ENCODE results near the gene TRIM16.
"Not testable (repeated sequence)": the region's sequence is repeated elsewhere in the genome, so short reads cannot be mapped to it uniquely, and the experiment has no call there.

TRIM16 gene

GRCh38 chr17:15657868-15658267, 26.2 kb downstream of the TRIM16 start:
- FAIRE-seq: no peak

GRCh38 chr17:15654886-15655561, 29.1 kb downstream of the TRIM16 start:
- FAIRE-seq: no peak

GRCh38 chr17:15654401-15654800, 29.7 kb downstream of the TRIM16 start:
- not testable (repeated sequence) for FAIRE-seq

GRCh38 chr17:15652960-15653359, 31.2 kb downstream of the TRIM16 start:
- FAIRE-seq: no peak

- no peak for FAIRE-seq
These were observed 32.5 kb downstream of the TRIM16 start for GRCh38 chr17:15651583-15652110.

GRCh38 chr17:15650741-15651582, 33.1 kb downstream of the TRIM16 start:
- no peak for FAIRE-seq

- FAIRE-seq: no peak
These were observed 34.2 kb downstream of the TRIM16 start for GRCh38 chr17:15649861-15650421.

GRCh38 chr17:15648386-15648785, 35.7 kb downstream of the TRIM16 start:
- no peak for FAIRE-seq

GRCh38 chr17:15645942-15646312, 38.2 kb downstream of the TRIM16 start:
- not testable (repeated sequence) for FAIRE-seq

GRCh38 chr17:15645099-15645941, 38.8 kb downstream of the TRIM16 start:
- not testable (repeated sequence) for FAIRE-seq

GRCh38 chr17:15642505-15643251, 41.4 kb downstream of the TRIM16 start:
- not testable (repeated sequence) for FAIRE-seq

- not testable (repeated sequence) for FAIRE-seq
These were observed 42.1 kb downstream of the TRIM16 start for GRCh38 chr17:15642014-15642413.

- not testable (repeated sequence) for FAIRE-seq
These were observed 53.1 kb downstream of the TRIM16 start for GRCh38 chr17:15630930-15631453.

GRCh38 chr17:15629991-15630390, 54.1 kb downstream of the TRIM16 start:
- FAIRE-seq: not testable (repeated sequence)

- not testable (repeated sequence) for FAIRE-seq
These were observed 60.4 kb downstream of the TRIM16 start for GRCh38 chr17:15623661-15624209.

- not testable (repeated sequence) for FAIRE-seq
These were observed 60.9 kb downstream of the TRIM16 start for GRCh38 chr17:15623255-15623654.

GRCh38 chr17:15622124-15622523, 62.0 kb downstream of the TRIM16 start:
- not testable (repeated sequence) for FAIRE-seq

GRCh38 chr17:15619331-15620058, 64.6 kb downstream of the TRIM16 start, which contains the start of gene FBXW10B:
Gene FBXW10B (minus strand): TSS chr17:15619704. CDS start chr17:15619512, 192 bp downstream.
- FAIRE-seq: peak; percentile 99

GRCh38 chr17:15616828-15617227, 67.3 kb downstream of the TRIM16 start:
- FAIRE-seq: not testable (repeated sequence)

GRCh38 chr17:15615850-15616249, 68.3 kb downstream of the TRIM16 start:
- not testable (repeated sequence) for FAIRE-seq
